NOMO-1 treated with DMSO at 0.1 percent for 48 hours (cell line): ENCODE results near the gene MED7.

ENCODE experiments used
- DNase-seq: peaks from one replicate; lab custom pipeline; 2025; ENCODE audit not compliant: unreplicated experiment; lab: John Stamatoyannopoulos, UW

MED7 gene

DNA sequence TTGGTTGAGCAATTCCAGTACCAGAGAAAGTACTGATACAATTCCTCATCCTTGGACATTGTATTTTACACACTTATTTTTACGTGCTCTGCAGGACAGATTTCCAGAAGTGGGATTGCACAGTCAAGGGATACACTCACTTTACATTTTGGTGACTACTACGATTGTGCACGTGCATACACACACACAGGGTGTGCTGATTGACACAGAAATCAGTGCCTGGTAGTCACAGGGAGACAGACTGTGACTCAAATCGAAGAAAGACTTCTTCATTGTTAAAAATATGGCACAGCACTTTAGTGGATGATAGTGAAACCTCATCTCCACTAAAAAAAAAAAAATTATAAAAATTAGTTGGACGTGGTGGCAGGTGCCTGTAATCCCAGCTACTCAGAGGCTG, 21.9 kb upstream of the MED7 start:
- DNase-seq, result no peak

GRCh38 chr5:157162919-157163510, 20.4 kb upstream of the MED7 start:
- no peak for DNase-seq

DNA sequence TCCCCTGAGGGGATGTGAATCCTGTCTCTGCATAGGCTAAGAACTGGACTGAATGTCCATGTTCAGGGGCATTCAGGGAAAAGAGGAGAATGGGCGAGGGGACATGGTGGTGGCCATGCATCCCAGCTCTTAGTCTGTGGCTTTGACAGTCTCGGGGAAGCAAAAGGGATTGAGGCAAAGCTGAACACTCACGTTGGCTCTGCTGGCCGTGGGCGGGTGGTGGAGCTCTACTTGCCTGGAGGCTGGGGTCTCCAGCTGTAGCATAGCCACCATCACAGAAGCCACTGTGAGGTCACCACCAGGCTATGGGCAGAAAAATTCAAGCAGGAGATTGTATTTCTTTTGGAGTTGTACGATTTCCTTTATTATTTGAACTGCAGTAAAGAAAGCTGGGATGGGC, 19.3 kb upstream of the MED7 start:
- no peak for DNase-seq

GRCh38 chr5:157160001-157160400, 17.3 kb upstream of the MED7 start:
- DNase-seq, result no peak

DNA sequence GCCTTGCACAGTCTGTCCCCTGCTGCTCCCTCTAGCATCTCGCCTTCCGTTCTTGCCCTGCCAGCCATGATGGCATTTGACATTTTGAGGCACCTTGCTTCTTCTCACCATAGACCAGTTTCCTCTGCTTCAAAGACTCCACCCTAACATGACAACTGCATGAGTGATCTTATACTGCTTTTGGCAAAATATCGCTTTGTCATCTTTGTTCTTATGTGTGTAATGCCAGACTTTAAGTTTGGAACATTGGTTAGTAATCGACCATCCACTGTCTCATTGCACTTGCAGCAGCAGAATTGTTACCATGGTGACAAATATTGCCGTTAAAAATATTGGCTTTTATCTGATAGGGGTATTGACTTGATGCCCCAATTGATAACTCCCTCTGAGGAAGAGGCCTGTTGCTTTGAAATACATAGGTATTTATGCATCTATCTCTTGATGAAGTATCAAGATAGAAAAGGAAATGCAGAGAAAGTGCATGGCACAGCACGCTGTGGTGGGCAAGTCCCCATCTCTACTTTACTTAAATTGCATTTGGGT, 16.6 kb upstream of the MED7 start:
- DNase-seq, result no peak

GRCh38 chr5:157157293-157157891, 14.7 kb upstream of the MED7 start:
- DNase-seq, result no peak

DNA sequence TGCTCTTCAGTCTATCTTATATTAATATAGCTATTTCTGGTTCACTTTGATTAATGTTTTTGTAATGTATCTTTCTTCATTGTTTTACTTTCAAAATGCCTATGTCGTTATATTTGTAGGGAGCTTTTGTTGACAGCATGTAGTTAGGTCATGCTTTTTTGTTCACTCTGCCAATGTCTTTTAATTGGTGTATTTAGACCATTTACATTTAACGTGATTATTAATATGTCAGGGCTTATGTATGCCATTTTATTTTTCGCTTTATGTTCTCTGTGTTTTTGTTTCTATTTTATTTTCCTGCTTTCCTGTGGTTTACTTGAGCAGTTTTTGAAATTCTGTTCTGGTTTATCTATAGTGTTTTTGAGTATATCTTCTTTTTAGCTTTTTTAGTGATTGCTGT, 12.6 kb upstream of the MED7 start:
- DNase-seq, result no peak

DNA sequence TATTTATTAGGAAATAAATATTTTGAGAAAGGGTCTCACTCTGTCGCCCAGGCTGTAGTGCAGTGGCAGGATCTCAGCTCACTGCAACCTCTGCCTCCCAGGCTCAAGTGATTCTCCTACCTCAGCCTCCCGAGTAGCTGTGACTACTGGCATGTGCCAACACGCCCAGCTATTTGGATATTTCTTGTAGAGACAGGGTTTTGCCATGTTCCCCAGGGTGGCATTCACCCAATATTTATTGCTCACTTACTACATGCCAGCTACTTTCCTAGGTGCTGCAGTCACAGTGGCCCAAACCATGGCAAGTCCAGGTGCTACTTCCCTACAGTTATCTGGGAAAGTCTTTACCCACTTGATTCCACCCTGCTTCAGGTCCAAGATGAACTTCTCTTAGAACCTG, 8.3 kb upstream of the MED7 start:
- no peak for DNase-seq

DNA sequence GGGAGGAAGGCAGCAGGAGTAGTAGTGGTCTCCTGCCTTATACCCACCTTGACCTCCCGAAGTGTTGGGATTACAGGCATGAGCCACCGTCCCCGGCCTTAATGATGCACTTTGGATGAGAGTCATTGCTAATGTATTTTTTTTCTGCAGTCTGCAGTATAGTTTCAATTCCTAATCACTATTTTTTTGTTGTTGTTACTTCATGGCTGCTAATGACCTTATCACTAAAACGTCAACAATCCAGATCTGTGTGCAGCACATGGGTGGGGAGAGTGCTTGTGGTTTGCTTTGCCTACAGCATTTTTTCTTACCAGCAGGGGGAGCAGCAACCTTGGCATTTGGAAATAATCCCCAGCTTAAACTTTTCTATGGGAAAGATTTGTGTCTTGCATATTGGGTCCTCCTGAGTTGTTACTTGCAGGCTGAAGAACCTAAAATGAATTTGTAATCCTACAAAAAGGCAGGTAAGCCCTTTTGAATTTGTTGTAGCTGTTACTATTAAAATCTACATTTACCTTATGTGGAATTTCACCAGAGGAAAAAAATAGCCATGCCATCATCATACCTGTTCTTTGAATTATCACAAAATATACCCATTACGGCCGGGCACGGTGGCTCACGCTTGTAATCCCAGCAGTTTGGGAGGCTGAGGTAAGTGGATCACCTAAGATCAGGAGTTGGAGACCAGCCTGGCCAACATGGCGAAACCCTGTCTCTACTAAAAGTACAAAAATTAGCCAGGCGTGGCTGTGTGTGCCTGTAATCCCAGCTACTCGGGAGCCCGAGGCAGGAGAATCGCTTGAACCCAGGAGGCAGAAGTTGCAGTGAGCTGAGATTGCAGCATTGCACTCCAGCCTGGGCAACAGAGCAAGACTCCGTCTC, 6.3 kb upstream of the MED7 start:
- DNase-seq, result peak; percentile 27

- peak; percentile 84 for DNase-seq
Measured at GRCh38 chr5:157143127-157143971, 684 bp upstream of the MED7 start.

DNA sequence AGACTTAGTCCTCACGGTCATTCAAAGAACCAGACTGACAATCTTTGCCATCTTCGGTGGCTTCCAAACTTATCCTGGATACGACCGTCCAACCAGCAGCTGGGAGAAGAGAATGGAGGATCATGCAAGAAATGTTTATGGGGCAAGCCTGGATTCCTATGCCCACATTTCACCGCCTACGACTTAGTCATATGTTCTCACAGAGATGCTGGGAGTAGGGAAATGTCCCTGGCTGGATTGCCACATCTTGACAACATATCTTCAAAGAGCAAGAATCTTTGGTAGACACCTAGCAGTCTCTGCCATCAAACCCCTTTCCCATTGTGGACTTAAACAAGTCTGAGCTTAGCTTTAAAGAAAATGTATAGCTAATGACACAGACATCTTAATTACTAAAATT, 5.0 kb downstream of the MED7 start:
- no peak for DNase-seq

DNA sequence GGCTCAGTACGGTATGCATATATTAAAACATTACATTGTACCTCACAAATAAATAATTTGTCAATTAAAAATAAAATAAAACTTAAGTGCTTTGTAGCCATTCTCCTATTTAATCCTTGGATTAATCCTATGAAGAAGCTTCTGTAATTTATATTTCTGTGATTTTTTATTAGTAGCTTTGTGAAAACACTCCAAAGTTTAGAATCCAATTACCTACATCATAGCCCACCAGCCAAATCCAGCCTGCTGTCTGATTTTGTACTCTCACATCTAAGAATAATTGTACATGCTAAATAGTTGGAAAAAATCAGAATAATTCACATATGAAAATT, 10.4 kb downstream of the MED7 start:
- no peak for DNase-seq

DNA sequence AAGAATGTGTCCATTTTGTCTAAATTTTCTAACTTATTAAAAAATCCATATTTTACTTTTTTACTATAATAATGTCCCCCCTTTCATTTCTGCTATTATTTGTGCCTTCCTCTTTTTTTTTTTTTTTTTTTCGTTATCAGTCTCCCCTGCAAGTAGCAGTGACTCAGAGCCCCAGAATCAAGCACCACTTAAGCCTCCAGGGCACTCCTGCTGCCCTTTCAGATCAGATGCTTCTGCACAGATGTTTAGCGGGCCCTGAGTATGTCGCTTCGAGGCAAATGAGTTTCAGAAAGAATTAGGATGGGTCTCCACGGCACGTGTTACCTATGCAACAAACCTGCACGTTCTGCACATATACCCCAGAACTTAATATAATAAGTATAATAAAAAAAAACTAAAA, 11.7 kb downstream of the MED7 start:
- DNase-seq, result peak; percentile 70

GRCh38 chr5:157121709-157122108, 21.0 kb downstream of the MED7 start:
- no peak for DNase-seq

- DNase-seq, result no peak
Measured at GRCh38 chr5:157120102-157120501, 22.6 kb downstream of the MED7 start.

GRCh38 chr5:157116483-157116954, 26.1 kb downstream of the MED7 start:
- no peak for DNase-seq

DNA sequence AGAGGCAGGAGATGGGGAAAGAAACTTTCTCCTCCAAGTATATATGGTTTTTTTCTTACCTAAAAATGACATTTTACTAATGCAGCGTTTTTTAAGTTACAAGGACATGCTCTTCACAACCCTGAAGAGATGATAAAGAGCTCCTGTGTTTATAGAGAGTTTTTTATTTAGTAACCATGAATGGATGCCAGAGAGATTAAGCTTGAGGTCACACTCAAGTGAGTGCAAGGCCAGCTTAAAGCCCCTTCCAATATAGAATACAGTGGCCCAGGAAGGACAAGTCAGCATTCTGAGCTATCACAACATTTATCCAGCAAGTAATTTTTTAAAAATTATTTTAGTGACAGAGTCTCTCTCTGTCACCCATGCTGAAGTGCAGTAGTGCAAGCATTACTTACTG, 27.2 kb downstream of the MED7 start:
- DNase-seq, result no peak

- DNase-seq, result no peak
Measured at GRCh38 chr5:157115012-157115411, 27.7 kb downstream of the MED7 start.

GRCh38 chr5:157113002-157113401, 29.7 kb downstream of the MED7 start:
- peak; percentile 37 for DNase-seq

- DNase-seq, result peak; percentile 58
Measured at GRCh38 chr5:157109744-157110143, 32.9 kb downstream of the MED7 start.

DNA sequence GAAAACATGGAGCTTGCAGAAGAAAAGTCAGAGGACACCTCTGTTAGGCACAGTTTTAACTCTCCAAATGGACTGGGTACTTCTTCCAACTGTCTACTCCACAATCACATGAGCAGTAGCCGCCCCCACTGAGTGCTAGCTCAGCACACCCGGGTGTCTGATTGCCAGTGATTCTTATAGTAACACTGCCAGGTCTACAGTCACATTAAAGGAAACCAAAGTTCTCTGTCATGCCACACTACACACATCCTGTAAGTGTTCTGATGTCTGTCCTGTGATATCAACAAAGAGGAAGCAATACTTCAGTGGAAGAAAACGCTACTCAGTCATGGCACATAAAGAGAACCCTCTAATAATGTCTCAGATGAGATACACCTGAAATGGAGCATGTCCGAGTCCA, 33.7 kb downstream of the MED7 start, which contains the start of gene HAVCR2:
Gene HAVCR2, minus strand, starts transcription at position 69 of the 400 bp plus-strand sequence. Its CDS starts 61 bp downstream, at position 8.
- DNase-seq, result peak; percentile 50
